Measurements from ENCODE around the gene MYBBP1A.

DNA sequence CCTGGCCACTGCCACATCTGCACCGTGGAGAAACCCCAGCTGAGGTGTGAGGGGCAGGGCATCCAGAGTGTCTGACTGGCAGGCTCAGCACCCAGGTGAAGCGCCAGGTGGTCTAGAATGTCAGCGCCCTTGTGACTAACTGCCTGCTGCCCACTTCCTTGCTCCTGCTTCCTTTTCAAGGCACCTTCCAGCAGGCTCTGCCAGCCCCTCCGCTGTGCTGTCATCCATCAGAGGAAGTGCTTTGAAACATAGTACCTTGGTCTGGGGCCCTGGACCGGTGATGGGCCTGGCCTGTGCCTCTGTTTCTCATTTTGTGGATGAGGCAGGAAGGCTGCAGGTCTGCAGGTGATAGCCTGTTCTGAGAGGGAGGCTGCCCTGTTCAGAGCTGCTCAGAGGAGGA, 51.0 kb downstream of the MYBBP1A start:
- TF ChIP-seq, protein P1, sequence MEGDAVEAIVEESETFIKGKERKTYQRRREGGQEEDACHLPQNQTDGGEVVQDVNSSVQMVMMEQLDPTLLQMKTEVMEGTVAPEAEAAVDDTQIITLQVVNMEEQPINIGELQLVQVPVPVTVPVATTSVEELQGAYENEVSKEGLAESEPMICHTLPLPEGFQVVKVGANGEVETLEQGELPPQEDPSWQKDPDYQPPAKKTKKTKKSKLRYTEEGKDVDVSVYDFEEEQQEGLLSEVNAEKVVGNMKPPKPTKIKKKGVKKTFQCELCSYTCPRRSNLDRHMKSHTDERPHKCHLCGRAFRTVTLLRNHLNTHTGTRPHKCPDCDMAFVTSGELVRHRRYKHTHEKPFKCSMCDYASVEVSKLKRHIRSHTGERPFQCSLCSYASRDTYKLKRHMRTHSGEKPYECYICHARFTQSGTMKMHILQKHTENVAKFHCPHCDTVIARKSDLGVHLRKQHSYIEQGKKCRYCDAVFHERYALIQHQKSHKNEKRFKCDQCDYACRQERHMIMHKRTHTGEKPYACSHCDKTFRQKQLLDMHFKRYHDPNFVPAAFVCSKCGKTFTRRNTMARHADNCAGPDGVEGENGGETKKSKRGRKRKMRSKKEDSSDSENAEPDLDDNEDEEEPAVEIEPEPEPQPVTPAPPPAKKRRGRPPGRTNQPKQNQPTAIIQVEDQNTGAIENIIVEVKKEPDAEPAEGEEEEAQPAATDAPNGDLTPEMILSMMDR (conservative IDR thresholded peaks at IDR 0.05; ENCODE audit: low read depth, low read length): no peak
- no peak for TF ChIP-seq SMC3 (IDR thresholded peaks at IDR 0.05; ENCODE audit: low read depth, low read length)
- no peak for TF ChIP-seq RFX5 (IDR thresholded peaks at IDR 0.05; ENCODE audit: low read depth, low read length)
- TF ChIP-seq, protein P2, sequence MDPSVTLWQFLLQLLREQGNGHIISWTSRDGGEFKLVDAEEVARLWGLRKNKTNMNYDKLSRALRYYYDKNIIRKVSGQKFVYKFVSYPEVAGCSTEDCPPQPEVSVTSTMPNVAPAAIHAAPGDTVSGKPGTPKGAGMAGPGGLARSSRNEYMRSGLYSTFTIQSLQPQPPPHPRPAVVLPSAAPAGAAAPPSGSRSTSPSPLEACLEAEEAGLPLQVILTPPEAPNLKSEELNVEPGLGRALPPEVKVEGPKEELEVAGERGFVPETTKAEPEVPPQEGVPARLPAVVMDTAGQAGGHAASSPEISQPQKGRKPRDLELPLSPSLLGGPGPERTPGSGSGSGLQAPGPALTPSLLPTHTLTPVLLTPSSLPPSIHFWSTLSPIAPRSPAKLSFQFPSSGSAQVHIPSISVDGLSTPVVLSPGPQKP (IDR thresholded peaks at IDR 0.05; ENCODE audit: borderline replicate concordance, low read depth, low read length): no peak
- no peak for TF ChIP-seq FOS (IDR thresholded peaks at IDR 0.05; ENCODE audit: low read depth, low read length)
- no peak for TF ChIP-seq MXI1 (IDR thresholded peaks at IDR 0.05; ENCODE audit: borderline replicate concordance, low read depth, low read length)
- no peak for TF ChIP-seq POLR2A (IDR thresholded peaks at IDR 0.05; ENCODE audit: low read depth, low read length)
- TF ChIP-seq CEBPB (IDR thresholded peaks at IDR 0.05; ENCODE audit: low read depth, low read length): no peak
